ENCODE results near the gene BHMT.

DNA sequence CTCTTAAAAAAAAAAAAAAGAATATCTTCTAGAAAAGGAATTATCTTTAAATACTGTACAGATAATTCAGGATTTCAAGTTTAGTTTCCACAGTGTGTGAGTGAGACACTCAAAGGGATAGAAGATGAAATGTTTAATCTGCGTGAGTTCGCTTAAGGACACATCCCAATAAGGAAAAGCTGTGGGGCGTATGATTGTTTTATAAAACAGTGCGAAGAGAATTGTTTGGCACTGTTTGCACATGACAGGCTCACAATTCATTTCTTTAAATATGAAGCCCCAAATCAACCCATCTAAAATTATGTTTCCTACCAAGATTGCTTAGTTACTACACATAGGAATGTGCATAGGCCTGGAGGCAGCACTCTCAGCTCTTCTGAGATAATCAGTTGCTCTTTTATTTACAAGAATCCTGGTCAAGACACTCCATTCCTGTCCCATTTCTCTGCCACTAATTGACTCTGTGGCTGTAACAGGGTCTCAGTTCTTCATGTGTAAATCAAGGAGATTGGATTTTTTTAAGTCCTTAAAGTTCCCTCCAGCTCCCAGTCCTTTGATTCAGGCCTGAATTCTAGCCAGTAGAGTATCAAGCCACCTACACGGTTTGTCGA lies 60.1 kb downstream of the BHMT start:
- TF ChIP-seq, protein P1, sequence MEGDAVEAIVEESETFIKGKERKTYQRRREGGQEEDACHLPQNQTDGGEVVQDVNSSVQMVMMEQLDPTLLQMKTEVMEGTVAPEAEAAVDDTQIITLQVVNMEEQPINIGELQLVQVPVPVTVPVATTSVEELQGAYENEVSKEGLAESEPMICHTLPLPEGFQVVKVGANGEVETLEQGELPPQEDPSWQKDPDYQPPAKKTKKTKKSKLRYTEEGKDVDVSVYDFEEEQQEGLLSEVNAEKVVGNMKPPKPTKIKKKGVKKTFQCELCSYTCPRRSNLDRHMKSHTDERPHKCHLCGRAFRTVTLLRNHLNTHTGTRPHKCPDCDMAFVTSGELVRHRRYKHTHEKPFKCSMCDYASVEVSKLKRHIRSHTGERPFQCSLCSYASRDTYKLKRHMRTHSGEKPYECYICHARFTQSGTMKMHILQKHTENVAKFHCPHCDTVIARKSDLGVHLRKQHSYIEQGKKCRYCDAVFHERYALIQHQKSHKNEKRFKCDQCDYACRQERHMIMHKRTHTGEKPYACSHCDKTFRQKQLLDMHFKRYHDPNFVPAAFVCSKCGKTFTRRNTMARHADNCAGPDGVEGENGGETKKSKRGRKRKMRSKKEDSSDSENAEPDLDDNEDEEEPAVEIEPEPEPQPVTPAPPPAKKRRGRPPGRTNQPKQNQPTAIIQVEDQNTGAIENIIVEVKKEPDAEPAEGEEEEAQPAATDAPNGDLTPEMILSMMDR (conservative IDR thresholded peaks at IDR 0.05; ENCODE audit: low read depth, low read length), result no peak
- TF ChIP-seq, protein P2, sequence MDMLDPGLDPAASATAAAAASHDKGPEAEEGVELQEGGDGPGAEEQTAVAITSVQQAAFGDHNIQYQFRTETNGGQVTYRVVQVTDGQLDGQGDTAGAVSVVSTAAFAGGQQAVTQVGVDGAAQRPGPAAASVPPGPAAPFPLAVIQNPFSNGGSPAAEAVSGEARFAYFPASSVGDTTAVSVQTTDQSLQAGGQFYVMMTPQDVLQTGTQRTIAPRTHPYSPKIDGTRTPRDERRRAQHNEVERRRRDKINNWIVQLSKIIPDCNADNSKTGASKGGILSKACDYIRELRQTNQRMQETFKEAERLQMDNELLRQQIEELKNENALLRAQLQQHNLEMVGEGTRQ (IDR thresholded peaks at IDR 0.05; ENCODE audit: low read depth, low read length), result no peak
- no peak for TF ChIP-seq SMC3 (IDR thresholded peaks at IDR 0.05; ENCODE audit: low read depth, low read length)

Data from IMR-90 (cell line).